22Rv1 (cell line): ENCODE results near the gene IL10RA.

Source experiments
- CTCF ChIP-seq: fragments of 450-650 bp; IDR thresholded peaks from 2 replicates; pipeline ENCODE4 v1.5.1; 2017; ENCODE audit warnings: mild to moderate bottlenecking
- ZFX ChIP-seq: fragments of 450-650 bp; IDR thresholded peaks from 2 replicates; pipeline ENCODE4 v1.6.1; 2017; ENCODE audit warnings: antibody characterized with exemption, borderline replicate concordance

DNA sequence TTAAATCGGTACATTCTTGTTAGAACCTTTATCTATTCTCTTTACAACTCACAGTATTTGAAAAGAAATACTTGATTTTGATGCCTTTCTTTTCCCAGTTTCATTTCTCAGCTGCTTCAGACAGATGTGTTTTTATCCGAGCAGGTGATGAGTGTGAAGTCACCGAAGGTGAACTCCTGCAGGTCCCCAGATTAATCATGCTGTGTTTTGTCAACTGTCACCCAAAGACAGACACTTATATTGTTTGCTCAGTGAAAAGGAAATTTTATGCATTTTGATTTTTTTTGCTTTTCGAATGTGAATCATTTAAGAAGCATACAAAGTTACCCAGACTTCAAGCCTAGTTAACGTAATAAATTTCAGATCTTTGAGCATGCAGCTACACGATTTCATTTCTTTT, 49.2 kb upstream of the IL10RA start:
- TF ChIP-seq ZFX: no peak
- no peak for TF ChIP-seq CTCF
